ENCODE data around the gene SEBOX. TPM values are rescaled to one million over a fixed set of nuclear protein-coding genes. Genes with fewer than 3 reads are reported as not detected.

The SEBOX gene
- total RNA-seq, 3 donors from 2014 or later = not detected

GRCh38 chr17:28335959-28336871 is 28.8 kb downstream of the SEBOX start:
- H3K4me3 ChIP-seq = peak overlapping the region; percentile 84
- ATAC-seq (peak; percentile 31), DNase-seq (peak; percentile 53 to 66 (median 53))
- H3K36me3 ChIP-seq (ENCODE audit: low read depth) = peaks cover 4% of the 10 kb centered on the region
- peaks cover 23% of the 10 kb centered on the region for H3K4me1 ChIP-seq (ENCODE audit: low read depth)
- intact Hi-C loops (cut with DNase I, micrococcal nuclease) = no loop called here
- no peaks in the 10 kb centered on the region for H3K9me3 ChIP-seq
- TF ChIP-seq CTCF (IDR thresholded peaks at IDR 0.05) = no peak

GRCh38 chr17:28335201-28335958 is 29.6 kb downstream of the SEBOX start, which contains the start of the genes IFT20 and TNFAIP1:
IFT20 (minus strand) TSS chr17:28335472; CDS start chr17:28331985, 3,487 bp downstream.
TNFAIP1 (plus strand) TSS chr17:28335761; CDS start chr17:28339522, 3,761 bp downstream.
- DNase-seq (peak; percentile 97 to 100 (median 98)), ATAC-seq (peak; percentile 97)
- TF ChIP-seq CTCF (IDR thresholded peaks at IDR 0.05) = no peak
- H3K9me3 ChIP-seq = no peaks in the 10 kb centered on the region
- H3K4me3 ChIP-seq = peak within 1 kb of the TSS; percentile 84
- intact Hi-C loops (cut with DNase I, micrococcal nuclease) = no loop called here
- H3K4me1 ChIP-seq (ENCODE audit: low read depth) = peaks cover 23% of the 10 kb centered on the region
- peaks cover 4% of the 10 kb centered on the region for H3K36me3 ChIP-seq (ENCODE audit: low read depth)

GRCh38 chr17:28334666-28335200 is 30.3 kb downstream of the SEBOX start:
- ATAC-seq = peak; percentile 3
- Histone ChIP-seq H3K9me3 (no peaks in the 10 kb centered on the region), H3K4me3 (peak overlapping the region; percentile 84), H3K4me1 (ENCODE audit: low read depth) (peaks cover 23% of the 10 kb centered on the region), H3K36me3 (ENCODE audit: low read depth) (peaks cover 4% of the 10 kb centered on the region)
- TF ChIP-seq CTCF (IDR thresholded peaks at IDR 0.05) = no peak
- peak in 1 of 3 donors; percentile 34 for DNase-seq
- intact Hi-C loops (cut with DNase I, micrococcal nuclease) = no loop called here

- DNase-seq = no peak
- Histone ChIP-seq H3K9me3 (no peaks in the 10 kb centered on the region), H3K36me3 (ENCODE audit: low read depth) (peaks cover 4% of the 10 kb centered on the region), H3K4me3 (no peak overlapping the region), H3K4me1 (ENCODE audit: low read depth) (peaks cover 23% of the 10 kb centered on the region)
- intact Hi-C loops (cut with DNase I, micrococcal nuclease) = no loop called here
- TF ChIP-seq CTCF (IDR thresholded peaks at IDR 0.05) = no peak
- ATAC-seq = no peak
These were observed 30.8 kb downstream of the SEBOX start for GRCh38 chr17:28334171-28334570.

GRCh38 chr17:28333083-28333746 is 31.8 kb downstream of the SEBOX start:
- Histone ChIP-seq H3K9me3 (no peaks in the 10 kb centered on the region), H3K36me3 (ENCODE audit: low read depth) (peaks cover 4% of the 10 kb centered on the region), H3K4me1 (ENCODE audit: low read depth) (peaks cover 23% of the 10 kb centered on the region), H3K4me3 (no peak overlapping the region)
- intact Hi-C loops (cut with DNase I, micrococcal nuclease) = no loop called here
- DNase-seq (no peak), ATAC-seq (no peak)
- TF ChIP-seq CTCF (IDR thresholded peaks at IDR 0.05) = no peak
